IPS DF 4.7 (cell line): ENCODE data around the gene NRARP.
"Not testable (repeated sequence)": the region's sequence is repeated elsewhere in the genome, so short reads cannot be mapped to it uniquely, and the experiment has no call there.

Experiments
- DNase-seq: peaks from one replicate; pipeline ENCODE4 v3.0.0-alpha.2; 2013; ENCODE audit warnings: low spot score; ENCODE audit errors: extremely low read depth

NRARP gene, protein sequence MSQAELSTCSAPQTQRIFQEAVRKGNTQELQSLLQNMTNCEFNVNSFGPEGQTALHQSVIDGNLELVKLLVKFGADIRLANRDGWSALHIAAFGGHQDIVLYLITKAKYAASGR

DNA sequence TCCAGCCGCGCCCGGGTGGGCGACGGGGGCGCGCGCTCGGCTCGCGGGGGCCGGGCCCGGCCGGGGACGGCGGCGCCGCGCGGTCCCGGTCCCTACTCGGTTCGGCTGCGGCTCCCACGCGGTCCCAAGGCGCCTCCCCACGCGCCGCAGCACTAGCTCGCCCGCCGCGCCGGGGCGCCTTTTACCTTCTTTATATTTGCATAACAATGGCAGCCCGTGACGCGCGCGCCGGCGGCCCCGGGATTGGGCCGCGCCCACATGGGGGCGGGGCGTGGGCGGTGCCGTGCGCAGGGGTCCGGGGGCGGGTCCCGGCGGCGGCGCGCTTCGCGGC, at the start of gene NRARP:
Gene NRARP, minus strand, starts transcription at position 154 of the 331 bp plus-strand sequence. CDS start 343 bp downstream, outside the sequence.
- DNase-seq, result no peak

DNA sequence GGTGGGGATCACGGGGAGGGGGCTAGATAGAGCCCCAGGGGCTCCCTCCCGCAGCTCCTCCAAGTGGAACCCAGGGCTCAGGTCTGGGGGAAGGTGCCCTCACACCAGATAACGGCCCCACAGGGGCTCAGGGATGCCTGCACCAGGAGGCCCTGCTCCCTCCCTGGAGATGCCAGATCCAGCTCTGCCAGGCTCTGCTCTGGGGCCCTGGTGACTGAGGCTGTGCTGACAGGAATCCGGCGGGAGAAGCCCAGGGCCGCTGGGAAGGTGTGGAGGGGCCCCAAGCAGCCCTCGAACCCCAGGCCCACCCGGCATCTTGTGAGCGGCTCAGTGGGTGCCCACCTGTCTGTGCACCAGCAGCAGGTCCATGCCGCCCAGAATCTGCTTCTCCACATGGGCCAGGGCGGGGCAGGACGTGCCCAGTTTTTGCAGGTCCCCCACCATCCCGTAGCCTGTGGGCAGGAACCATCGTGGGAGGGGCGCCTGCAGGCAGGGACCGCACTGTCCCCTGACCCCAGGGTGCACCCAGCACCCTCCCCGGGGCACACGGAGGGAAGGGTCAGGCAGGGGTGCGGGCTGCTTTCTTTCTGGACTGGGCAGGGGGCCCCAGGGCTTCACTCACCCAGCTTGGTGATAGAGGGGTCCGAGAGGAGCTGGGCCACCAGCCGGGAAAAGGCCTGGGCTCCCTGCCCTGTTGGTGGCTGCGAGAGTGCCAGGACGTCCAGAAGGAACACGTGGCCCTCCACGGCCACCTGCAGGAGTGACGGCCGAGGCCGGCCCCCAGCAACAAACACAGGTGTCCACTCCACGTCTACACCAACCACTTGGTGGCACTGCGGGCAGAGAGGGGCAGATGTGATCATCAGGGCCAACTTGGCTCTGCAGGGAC, 48.9 kb upstream of the NRARP start:
- DNase-seq, result no peak

DNA sequence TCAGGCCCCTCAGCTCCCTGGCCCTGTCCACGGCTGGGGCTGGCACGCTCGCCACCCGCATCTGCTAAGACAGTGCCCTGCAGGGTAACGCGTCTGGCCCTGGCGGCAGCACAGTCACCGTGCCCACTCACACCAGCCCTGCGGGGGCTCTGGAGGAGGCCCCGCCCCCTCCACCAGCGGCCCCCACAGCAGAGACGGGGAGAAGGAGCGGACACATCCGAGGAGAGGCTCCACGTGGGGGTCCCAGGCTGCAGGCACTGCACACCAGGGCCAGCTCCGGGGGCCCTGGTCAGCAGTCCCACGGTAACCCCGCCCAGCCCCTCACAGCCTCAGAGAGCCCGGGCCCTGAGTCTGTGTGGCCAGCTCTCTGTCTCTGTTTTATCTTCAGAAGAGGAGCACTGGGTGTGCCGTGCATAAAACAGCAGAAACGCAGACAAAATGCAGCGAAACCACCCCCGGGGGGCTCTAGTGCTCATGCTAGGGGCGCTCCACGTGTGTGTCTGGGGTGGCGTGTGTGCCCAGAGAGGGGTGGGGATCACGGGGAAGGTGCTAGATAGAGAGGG, 47.5 kb upstream of the NRARP start:
- DNase-seq, result no peak

DNA sequence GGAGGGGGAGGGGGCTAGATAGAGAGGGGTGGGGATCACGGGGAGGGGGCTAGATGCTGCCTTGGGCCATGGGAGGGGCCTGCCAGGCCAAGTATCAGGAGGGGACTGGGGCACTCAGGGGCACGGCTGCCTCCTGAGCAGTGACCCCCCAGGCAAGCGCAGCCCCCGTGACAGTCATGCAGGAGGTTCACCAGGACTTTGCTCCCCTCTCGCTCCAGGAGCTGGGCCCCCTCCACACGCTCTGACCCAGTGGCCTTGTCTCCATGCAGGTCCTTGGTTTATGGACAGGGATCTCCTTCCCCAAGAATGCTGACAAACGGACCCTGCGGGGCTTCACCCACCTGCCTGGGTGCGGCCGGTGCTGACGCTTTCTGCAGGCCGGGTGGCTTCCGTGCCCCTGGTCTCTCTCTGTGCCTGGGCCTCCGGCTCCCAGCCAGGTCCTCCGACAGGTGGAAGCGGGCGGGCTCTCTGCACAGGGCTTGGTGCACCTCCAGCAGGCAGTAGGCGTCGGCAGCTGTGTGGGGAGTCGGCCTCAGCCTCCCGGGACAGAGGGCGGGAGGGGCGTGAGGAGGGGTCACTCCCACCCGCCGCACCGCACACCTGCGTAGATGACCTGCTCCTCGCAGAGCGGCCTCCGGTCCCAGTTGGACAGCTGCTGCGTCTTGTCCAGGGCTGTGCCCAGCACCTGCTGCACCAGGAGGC, 46.8 kb upstream of the NRARP start:
- no peak for DNase-seq

DNA sequence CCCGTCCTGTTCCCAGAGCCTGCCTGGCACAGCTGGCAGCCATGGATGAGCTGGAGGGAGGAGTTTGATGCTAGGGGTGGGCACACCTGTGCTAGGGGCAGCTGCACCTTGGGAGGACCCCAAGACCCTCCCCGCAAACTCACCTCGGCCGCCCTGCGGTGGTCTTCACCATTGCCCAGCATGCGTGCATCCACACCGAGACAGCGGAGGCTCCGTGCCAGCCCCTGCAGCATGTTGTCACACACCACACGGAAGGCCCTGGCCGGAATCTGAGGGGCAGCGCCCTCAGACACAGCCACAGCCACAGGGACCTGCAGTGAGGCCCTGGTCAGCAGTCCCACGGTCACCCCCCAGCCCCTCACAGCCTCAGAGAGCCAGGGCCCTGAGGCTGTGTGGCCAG, 45.9 kb upstream of the NRARP start:
- no peak for DNase-seq

DNA sequence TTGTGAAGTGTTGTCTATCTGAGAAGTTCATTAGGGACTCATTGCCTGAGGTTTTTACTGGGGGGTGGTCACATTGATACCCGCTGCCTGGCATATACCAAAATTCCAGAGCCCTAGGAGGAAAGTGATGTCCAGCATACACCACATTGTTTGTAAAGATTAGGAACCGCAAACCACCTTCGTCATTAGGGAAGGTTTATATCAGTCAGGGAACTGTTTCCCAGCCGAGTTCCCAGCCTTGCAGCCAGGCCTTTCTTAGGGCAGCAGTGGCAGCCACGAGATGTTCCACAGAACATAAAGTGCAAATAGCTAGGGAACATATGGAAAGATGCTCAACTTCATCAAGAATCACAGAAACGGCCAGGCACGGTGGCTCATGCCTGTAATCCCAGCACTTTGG, 40.4 kb upstream of the NRARP start:
- DNase-seq, result no peak

DNA sequence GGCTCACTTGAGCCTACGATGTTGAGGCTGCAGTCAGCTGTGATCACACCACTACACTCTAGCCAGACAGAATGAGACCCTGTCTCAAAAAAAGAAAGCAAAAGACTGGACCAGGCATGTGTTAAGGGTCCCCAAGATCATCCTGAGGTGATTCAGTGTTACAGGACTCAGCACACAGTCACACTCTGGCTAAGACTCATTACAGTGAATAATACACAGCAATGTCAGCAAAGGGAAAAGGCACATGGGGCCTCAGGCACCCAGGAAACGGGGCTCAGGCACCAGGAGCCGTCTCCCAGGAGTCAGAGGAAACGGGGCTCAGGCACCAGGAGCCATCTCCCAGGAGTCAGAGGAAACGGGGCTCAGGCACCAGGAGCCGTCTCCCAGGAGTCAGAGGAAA, 39.2 kb upstream of the NRARP start:
- DNase-seq, result no peak

DNA sequence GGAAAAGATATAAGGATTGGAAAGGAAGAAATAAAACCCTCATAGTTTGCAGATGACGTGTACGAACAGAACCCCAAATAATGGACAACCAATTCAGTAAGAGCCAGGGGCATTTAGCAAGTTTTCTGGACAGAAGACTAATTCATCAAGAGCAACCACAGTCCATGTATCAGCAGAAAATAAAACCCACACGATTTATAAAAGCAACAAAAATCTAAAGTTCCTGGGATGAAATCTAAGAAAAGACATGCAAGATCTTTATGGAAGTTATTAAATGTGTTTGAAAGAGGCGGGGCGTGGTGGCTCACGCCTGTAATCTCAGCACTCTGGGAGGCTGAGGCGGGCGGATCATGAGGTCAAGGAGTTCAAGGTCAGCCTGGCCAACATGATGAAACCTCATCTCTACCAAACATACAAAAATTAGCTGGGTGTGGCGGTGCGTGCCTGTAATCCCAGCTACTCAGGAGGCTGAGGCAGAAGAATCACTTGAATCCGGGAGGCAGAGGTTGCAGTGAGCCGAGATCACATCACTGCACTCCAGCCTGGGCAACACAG, 37.9 kb upstream of the NRARP start:
- not testable (repeated sequence) for DNase-seq

DNA sequence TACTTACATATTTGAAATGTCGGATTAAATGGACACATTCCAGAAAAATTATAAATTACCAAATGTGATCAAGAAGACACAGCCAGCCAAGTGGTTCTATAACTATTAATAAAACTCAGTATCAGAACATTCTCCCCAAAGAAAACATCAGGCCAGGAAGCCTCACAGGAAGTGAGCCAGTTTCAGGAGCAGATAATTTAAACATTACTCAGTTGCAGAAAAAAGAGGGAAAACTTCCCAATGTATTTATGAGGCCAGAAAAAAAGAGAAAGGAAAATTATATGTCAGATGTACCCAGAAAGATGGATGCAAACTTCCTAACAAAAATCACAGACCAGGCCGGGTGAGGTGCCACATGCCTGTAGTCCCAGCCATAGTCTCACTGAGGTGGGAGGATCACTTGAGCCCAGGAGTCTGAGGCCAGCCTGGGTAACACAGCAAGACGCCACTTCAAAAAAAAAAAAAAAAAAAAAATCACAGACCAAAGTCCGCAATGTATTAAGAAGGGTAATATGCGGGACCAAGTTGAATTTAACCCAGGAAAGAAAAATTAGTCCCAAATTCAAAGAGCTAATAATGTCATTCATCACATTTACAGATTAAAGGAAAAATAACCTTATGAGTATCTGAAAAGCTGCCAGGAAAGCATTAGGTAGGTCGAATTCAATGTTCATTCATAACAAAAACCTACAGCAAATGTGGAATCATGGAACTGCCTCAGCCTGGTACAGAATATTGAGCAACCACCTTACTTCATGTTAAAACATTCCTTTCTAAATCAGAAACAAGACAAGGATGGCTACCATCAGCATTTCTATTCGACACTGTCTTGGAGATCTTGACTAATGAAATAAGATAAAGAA, 37.2 kb upstream of the NRARP start:
- no peak for DNase-seq

DNA sequence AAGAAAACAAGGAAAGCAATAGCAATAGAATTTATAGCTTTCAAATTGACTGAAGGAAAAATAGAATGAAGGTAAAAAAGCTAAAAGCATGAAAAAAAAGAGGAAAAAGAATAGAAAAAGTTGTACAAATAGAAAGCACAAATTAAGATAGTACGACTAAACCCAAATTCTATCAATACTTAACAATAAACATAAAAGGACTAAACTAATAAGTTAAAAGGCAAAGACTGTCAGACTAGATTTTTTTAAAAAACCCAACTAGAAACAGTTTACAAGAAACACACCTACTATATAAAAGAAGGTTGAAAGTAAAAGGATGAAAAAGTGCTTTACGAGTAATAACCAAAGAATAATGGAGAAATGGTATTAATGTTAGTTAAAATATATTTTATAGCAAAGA, 34.7 kb upstream of the NRARP start:
- no peak for DNase-seq

DNA sequence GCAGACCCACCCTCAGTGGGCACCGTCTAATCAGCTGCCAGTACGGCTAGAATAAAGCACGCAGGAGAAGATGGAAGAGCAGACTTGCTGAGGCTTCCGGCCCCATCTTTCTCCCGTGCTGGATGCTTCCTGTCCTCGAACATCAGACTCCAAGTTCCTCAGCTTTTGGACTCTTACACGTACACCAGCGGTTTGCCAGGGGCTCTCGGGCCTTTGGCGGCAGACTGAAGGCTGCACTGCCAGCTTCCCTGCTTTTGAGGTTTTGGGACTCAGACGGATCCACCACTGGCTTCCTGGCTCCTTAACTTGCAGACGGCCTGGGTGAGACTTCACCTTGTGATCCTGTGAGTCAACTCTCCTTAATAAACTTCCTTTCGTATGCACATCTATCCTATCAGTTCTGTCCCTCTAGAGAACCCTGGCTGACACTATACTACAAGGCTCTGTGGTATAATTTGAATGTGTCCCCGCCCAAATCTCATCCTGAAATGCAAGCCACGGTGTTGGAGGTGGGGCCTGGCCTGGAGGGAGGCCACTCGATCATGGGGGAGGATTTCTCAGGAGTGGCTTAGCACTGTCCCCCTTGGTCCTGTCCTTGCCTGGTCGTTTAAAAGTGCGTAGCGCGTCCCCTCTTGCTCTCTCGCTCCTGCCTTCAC, 31.1 kb upstream of the NRARP start:
- DNase-seq, result no peak

DNA sequence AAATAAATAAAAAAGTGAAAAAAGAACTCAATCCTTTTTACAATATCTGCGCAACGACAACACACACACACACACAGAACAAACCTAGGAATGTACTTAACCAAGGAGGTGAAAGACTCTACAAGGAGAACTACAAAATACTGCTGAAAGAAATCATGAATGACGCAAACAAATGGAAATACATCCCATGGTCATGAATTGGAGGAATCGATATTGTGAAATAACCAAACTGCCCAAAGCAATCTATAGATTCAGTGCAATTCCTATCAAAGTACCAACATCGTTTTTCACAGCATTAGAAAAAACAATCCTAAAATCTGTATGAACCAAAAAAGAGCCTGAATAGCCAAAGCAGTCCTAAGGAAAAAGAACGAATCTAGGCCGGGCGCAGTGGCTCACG, 29.9 kb upstream of the NRARP start:
- no peak for DNase-seq

DNA sequence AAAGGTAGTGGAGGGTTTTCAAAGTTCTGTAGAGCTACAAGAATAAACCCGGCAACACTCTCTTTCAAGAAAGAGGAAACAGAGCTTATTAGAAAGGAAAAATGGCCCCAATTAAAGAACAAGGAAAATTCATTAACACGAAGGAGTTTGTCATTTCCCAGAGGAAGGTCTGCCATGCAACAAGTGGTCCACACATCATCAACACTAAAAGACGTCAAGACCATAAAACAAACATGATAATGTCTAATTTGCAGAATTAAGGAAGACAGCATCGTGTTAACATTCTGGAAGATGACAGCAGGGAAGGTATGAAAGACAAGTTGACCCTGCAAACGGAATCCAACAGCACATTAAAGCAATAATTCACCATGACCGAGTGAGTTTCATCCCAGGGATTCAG, 28.6 kb upstream of the NRARP start:
- DNase-seq, result no peak

DNA sequence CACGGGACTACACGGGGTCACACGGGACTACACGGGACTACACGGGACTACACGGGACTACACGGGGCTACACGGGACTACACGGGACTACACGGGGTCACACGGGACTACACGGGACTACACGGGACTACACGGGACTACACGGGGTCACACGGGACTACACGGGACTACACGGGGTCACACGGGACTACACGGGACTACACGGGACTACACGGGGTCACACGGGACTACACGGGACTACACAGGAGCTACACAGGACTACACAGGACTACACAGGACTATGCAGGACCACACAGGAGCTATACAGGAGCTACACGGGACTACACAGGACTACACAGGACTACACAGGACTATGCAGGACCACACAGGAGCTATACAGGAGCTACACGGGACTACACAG, 27.5 kb upstream of the NRARP start:
- not testable (repeated sequence) for DNase-seq

DNA sequence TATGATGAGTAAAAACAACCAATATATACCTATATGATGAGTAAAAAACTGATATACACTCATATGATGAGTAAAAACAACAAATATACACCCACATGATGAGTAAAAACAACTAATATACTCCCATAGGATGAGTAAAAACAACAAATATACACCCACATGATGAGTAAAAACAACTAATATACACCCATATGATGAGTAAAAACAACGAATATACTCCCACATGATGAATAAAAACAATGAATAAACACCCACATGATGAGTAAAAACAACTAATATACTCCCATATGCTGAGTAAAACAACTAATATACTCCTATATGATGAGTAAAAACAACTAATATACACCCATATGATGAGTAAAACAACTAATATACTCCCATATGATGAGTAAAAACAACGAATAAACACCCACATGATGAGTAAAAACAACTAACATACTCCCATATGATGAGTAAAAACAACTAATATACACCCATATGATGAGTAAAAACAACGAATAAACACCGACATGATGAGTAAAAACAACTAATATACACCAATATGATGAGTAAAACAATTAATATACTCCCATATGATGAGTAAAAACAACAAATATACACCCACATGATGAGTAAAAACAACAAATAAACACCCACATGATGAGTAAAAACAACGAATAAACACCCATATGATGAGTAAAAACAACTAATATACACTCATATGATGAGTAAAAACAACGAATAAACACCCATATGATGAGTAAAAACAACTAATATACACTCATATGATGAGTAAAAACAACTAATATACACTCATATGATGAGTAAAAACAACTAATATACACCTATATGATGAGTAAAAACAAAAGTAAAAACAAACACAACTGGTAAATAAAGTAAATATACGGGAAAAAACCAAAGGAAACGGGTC, 25.8 kb upstream of the NRARP start:
- DNase-seq, result not testable (repeated sequence)

DNA sequence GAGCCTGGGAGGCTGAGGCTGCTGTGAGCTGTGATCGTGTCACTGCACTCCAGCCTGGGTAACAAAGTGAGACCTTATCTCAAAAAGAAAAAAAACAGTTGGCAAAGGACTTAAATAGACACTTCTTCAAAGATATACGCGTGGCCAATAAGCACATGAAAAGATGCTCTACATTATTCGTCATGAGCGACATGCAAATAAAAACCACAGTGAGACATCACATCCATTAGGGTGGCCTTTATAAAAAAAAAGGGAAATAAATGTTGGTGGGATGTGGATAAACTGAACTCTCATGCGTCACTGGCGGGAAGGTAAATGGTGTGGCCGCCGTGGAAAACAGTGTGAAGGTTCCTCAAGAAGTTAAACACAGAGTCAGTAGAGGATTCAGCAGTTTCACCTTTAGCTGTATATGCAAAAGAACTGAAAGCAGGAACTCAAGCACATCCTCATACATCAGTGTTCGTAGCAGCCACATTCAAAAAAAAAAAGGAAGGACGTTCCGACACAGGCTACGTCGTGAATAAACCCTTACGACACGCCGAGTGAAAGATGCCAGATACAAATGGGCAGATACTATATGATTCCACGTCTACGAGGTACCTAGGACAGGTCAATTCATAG, 24.5 kb upstream of the NRARP start:
- DNase-seq, result no peak

DNA sequence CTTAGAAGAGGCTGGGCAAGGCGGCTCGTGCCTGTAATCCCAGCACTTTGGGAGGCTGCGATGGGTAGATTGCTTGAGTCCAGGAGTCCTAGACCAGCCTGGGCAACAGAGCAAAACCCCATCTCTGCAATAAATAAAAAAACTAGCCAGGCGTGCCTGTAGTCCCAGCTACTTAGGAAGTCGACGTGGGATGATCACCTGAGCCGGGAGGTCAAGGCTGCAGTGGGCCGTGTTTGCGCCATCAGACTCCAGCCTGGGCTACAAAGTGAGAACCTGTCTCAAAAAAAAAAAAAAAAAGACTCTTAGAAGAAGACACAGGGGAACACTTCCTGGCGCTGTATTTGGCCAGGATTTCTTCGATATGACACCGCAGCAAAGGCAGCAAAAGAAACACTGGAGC, 23.7 kb upstream of the NRARP start:
- no peak for DNase-seq

DNA sequence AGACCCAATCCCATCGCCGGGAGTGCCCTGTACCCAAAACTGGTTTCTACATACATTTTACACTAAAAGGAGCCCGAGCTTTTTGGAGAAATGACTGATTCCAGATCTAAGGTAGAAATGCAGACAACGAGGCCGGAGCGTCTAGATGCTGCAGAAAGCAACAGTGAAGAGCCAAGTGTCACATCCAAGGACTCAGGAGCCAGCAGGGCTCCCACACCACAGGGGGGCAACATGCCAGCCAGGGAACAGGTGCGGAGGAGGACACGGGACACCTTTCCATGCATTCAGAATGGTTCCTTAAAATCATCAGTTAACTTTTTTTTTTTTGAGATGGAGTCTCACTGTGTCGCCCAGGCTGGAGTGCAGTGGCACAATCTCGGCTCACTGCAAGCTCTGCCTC, 23.1 kb upstream of the NRARP start:
- no peak for DNase-seq
